Germinal center (tissue), 1 donor: ENCODE data around the gene CDYL2.

Source experiments
- DNase-seq: peaks from one replicate; pipeline ENCODE4 v3.0.0; 2012; ENCODE audit warnings: mixed read lengths, low spot score

CDYL2 gene

GRCh38 chr16:80704751-80705505 is 99.5 kb downstream of the CDYL2 start:
- no peak for DNase-seq

- no peak for DNase-seq
Measured at GRCh38 chr16:80703131-80704071, 101.0 kb downstream of the CDYL2 start.

- DNase-seq, result no peak
Measured at GRCh38 chr16:80702696-80703095, 101.7 kb downstream of the CDYL2 start.

GRCh38 chr16:80700558-80700957 is 103.8 kb downstream of the CDYL2 start:
- peak; percentile 67 for DNase-seq

- no peak for DNase-seq
Measured at GRCh38 chr16:80695020-80695419, 109.4 kb downstream of the CDYL2 start.

GRCh38 chr16:80693553-80693952 is 110.8 kb downstream of the CDYL2 start:
- DNase-seq, result no peak

- no peak for DNase-seq
Measured at GRCh38 chr16:80692270-80692669, 112.1 kb downstream of the CDYL2 start.

GRCh38 chr16:80691111-80691741 is 113.2 kb downstream of the CDYL2 start:
- DNase-seq, result no peak

GRCh38 chr16:80689487-80689886 is 114.9 kb downstream of the CDYL2 start:
- no peak for DNase-seq

GRCh38 chr16:80687606-80688005 is 116.8 kb downstream of the CDYL2 start:
- no peak for DNase-seq

GRCh38 chr16:80684906-80685305 is 119.5 kb downstream of the CDYL2 start:
- no peak for DNase-seq

GRCh38 chr16:80684136-80684765 is 120.1 kb downstream of the CDYL2 start:
- no peak for DNase-seq

- no peak for DNase-seq
Measured at GRCh38 chr16:80683646-80684045, 120.8 kb downstream of the CDYL2 start.

GRCh38 chr16:80682421-80683070 is 121.9 kb downstream of the CDYL2 start:
- DNase-seq, result no peak

GRCh38 chr16:80681436-80681835 is 123.0 kb downstream of the CDYL2 start:
- DNase-seq, result no peak

- DNase-seq, result no peak
Measured at GRCh38 chr16:80680839-80681238, 123.6 kb downstream of the CDYL2 start.

- DNase-seq, result no peak
Measured at GRCh38 chr16:80680046-80680445, 124.4 kb downstream of the CDYL2 start.

- no peak for DNase-seq
Measured at GRCh38 chr16:80674884-80675283, 129.5 kb downstream of the CDYL2 start.

- no peak for DNase-seq
Measured at GRCh38 chr16:80672379-80672778, 132.0 kb downstream of the CDYL2 start.

- DNase-seq, result peak; percentile 66
Measured at GRCh38 chr16:80671281-80671849, 133.0 kb downstream of the CDYL2 start.

GRCh38 chr16:80670170-80670865 is 134.1 kb downstream of the CDYL2 start:
- no peak for DNase-seq
